A549 treated with dexamethasone at 1 μM for 4 hours (cell line): ENCODE data around the gene YARS1. TPM values are rescaled to one million over a fixed set of nuclear protein-coding genes. Genes with fewer than 3 reads are reported as not detected.

Source experiments
- total RNA-seq: library from RNA; stranded (reverse); fragments of 200-300 nt; extraction: Qiagen RNA extraction; gene quantifications from 5 replicates; pipeline ENCODE4 v1.2.3, GENCODE V29; 2022

Gene YARS1
- 63.9 to 77.3 TPM (median 69.9 TPM) in 5 replicates for total RNA-seq

GRCh38 chr1:32817159-32817814, at the start of gene YARS1, which contains the start of gene S100PBP:
Gene YARS1 (minus strand): TSS chr1:32817358. CDS start chr1:32817244, 114 bp downstream.
Gene S100PBP (plus strand): TSS chr1:32817653. CDS start chr1:32826100, 8,447 bp downstream.

Other genes starting within 250 kb of the YARS1 start
- gene ZBTB8OS, start 166.8 kb downstream of the YARS1 start, total RNA-seq, result 35.3 to 60.6 TPM (median 38.3 TPM) in 5 replicates
- gene RBBP4, start 166.2 kb downstream of the YARS1 start, total RNA-seq, result 72.2 to 89.2 TPM (median 80.2 TPM) in 5 replicates
- gene SYNC, start 114.6 kb downstream of the YARS1 start, total RNA-seq, result 11.6 to 19.6 TPM (median 15.8 TPM) in 5 replicates
- 10.2 to 18.4 TPM (median 15.7 TPM) in 5 replicates for gene S100PBP, start 295 bp upstream of the YARS1 start, total RNA-seq
- 0.13 to 0.66 TPM (median 0.35 TPM) in 5 replicates for gene FNDC5, start 53.6 kb upstream of the YARS1 start, total RNA-seq
- 0.19 to 0.43 TPM (median 0.26 TPM) in 5 replicates for gene HPCA, start 69.1 kb upstream of the YARS1 start, total RNA-seq
- 24.5 to 40.0 TPM (median 39.4 TPM) in 5 replicates for gene TMEM54, start 84.0 kb upstream of the YARS1 start, total RNA-seq
- gene RNF19B, start 147.5 kb upstream of the YARS1 start, total RNA-seq, result 16.7 to 20.1 TPM (median 18.1 TPM) in 5 replicates
- gene AK2, start 219.5 kb upstream of the YARS1 start, total RNA-seq, result 146 to 162 TPM (median 159 TPM) in 5 replicates